Mesodermal cell (in vitro differentiated cells): ENCODE data around the gene SSH2.
A peak's percentile ranks its signal among the peaks of the same experiment; 100 is the strongest.
"Not testable (repeated sequence)": the region's sequence is repeated elsewhere in the genome, so short reads cannot be mapped to it uniquely, and the experiment has no call there.

Experiments used
- H3K27ac ChIP-seq: 2 replicates; pipeline ENCODE4 v1.7.0; 2013; ENCODE audit warnings: mild to moderate bottlenecking, low read depth, low read length, moderate library complexity; ENCODE audit not compliant: severe bottlenecking
- H3K36me3 ChIP-seq: 2 replicates; pipeline ENCODE4 v1.7.1; 2013; ENCODE audit warnings: mild to moderate bottlenecking, low read length, moderate library complexity; ENCODE audit not compliant: control insufficient read depth, insufficient read depth
- H3K4me1 ChIP-seq: one replicate; pipeline ENCODE4 v1.7.1; 2013; ENCODE audit warnings: mild to moderate bottlenecking, low read length; ENCODE audit not compliant: insufficient read depth, control insufficient read depth, poor library complexity, severe bottlenecking
- H3K4me3 ChIP-seq: 2 replicates; pipeline ENCODE4 v1.7.0; 2013; ENCODE audit warnings: low read length, control low read depth, mild to moderate bottlenecking; ENCODE audit not compliant: insufficient read depth, poor library complexity, severe bottlenecking; ENCODE audit errors: extremely low read depth
- H3K9me3 ChIP-seq: 2 replicates; pipeline ENCODE4 v1.7.1; 2013; ENCODE audit warnings: mild to moderate bottlenecking, low read length, moderate library complexity; ENCODE audit not compliant: control insufficient read depth
- WGBS, 2 experiments: methylation state at CpG; one replicate each; pipeline ENCODE4 v1.1.5; 2013; ENCODE audit warnings: missing lambda C conversion rate in 2 of 2; ENCODE audit not compliant: insufficient coverage in 2 of 2; 5-methylcytosine and 5-hydroxymethylcytosine counted together

SSH2 gene

GRCh38 chr17:29665481-29665810, 264.6 kb downstream of the SSH2 start:
- Histone ChIP-seq H3K9me3 (no peaks in the 10 kb centered on the region), H3K4me3 (no peak overlapping the region), H3K36me3 (peaks cover 61% of the 10 kb centered on the region), H3K4me1 (peaks cover 5% of the 10 kb centered on the region), H3K27ac (no peak overlapping the region)
- WGBS, 2 experiments: no CpG with 5 or more reads among the region's 1 CpG

DNA sequence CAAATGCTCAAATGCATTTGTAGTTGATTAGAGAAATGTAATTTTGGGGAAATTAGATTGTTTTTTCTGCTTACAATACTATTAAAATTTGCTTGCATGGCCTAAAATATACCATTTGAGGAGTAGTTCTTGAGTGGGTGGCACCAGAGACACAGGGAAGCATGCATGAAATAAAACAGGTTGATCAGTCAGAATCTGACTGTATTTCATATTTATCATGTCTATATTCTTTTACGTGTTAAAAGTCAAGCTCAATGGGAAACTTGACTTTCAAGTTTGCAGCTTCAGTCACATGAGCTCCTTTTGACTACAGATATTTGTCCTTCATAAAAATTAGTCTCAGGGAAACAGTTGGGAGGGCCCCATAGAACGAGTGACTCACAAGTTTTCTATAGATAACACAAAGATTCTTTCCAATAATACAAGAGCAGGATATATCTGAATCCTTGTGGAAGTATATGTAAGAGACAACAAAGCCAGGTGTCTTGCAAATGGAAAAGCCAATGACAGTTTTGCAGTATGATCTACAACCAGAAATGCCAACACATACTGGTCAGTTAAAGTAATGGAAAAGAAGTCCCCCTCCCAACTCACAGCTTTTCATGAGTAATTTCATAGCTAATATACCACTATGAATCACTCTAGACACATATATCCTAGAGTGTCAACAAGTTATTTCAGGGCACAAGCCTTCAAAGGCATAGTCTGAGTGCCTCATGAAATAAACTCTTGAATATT, 265.1 kb downstream of the SSH2 start:
- H3K9me3 ChIP-seq: no peaks in the 10 kb centered on the region
- peaks cover 5% of the 10 kb centered on the region for H3K4me1 ChIP-seq
- 100% methylated on average over 1 of the region's 2 CpGs; no CpG with 5 or more reads in 1 of the 2 experiments for WGBS, 2 experiments
- H3K4me3 ChIP-seq: no peak overlapping the region
- H3K36me3 ChIP-seq: peaks cover 60% of the 10 kb centered on the region
- H3K27ac ChIP-seq: no peak overlapping the region

GRCh38 chr17:29663155-29663554, 266.9 kb downstream of the SSH2 start:
- Histone ChIP-seq H3K4me3 (no peak overlapping the region), H3K36me3 (peaks cover 50% of the 10 kb centered on the region), H3K4me1 (peaks cover 5% of the 10 kb centered on the region), H3K27ac (peak overlapping the region; percentile 71), H3K9me3 (no peaks in the 10 kb centered on the region)
- 40% methylated on average over 1 of the region's 1 CpG; no CpG with 5 or more reads in 1 of the 2 experiments for WGBS, 2 experiments

GRCh38 chr17:29661213-29661612, 268.8 kb downstream of the SSH2 start:
- WGBS, 2 experiments: 67 to 100% methylated on average over 1 of the region's 2 CpGs
- Histone ChIP-seq H3K36me3 (peaks cover 47% of the 10 kb centered on the region), H3K4me3 (no peak overlapping the region), H3K27ac (no peak overlapping the region), H3K9me3 (no peaks in the 10 kb centered on the region), H3K4me1 (peaks cover 5% of the 10 kb centered on the region)

GRCh38 chr17:29659155-29659554, 270.9 kb downstream of the SSH2 start:
- Histone ChIP-seq H3K27ac (no peak overlapping the region), H3K9me3 (no peaks in the 10 kb centered on the region), H3K4me3 (no peak overlapping the region), H3K4me1 (peaks cover 10% of the 10 kb centered on the region), H3K36me3 (peaks cover 52% of the 10 kb centered on the region)
- WGBS, 2 experiments: 100% methylated on average over 1 to 2 of the region's 2 CpGs

DNA sequence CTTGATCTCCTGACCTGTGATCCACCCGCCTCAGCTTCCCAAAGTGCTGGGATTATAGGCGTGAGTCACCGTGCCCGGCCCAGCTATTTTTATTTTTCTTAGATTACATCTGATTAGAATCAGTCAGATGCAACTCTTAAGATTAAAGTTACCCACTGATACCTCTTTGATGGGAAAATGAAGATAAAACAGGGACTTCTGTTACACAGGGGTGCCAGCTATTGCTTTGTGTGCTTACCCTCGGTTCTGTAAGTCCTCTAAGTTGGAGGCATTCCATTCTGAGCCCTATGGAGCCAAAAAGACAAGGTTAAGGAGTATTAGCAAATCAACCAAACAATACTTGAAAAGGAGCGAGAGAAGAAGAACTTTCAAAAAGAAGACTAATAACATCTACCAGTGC, 274.7 kb downstream of the SSH2 start:
- WGBS, 2 experiments: 80 to 100% methylated on average over 1 to 3 of the region's 6 CpGs
- no peak overlapping the region for H3K4me3 ChIP-seq
- no peak overlapping the region for H3K27ac ChIP-seq
- H3K36me3 ChIP-seq: peaks cover 63% of the 10 kb centered on the region
- H3K4me1 ChIP-seq: peaks cover 4% of the 10 kb centered on the region
- no peaks in the 10 kb centered on the region for H3K9me3 ChIP-seq

- no CpG with 5 or more reads among the region's 1 CpG for WGBS, 2 experiments
- no peak overlapping the region for H3K27ac ChIP-seq
- H3K9me3 ChIP-seq: no peaks in the 10 kb centered on the region
- H3K4me3 ChIP-seq: no peak overlapping the region
- peaks cover 65% of the 10 kb centered on the region for H3K36me3 ChIP-seq
- peaks cover 4% of the 10 kb centered on the region for H3K4me1 ChIP-seq
These were observed 275.9 kb downstream of the SSH2 start for GRCh38 chr17:29653995-29654714.

GRCh38 chr17:29652976-29653375, 277.1 kb downstream of the SSH2 start:
- H3K27ac ChIP-seq: no peak overlapping the region
- H3K4me3 ChIP-seq: no peak overlapping the region
- H3K4me1 ChIP-seq: peaks cover 4% of the 10 kb centered on the region
- H3K36me3 ChIP-seq: peaks cover 68% of the 10 kb centered on the region
- no peaks in the 10 kb centered on the region for H3K9me3 ChIP-seq

GRCh38 chr17:29651913-29652312, 278.1 kb downstream of the SSH2 start:
- 98 to 100% methylated on average over 3 to 6 of the region's 7 CpGs for WGBS, 2 experiments

GRCh38 chr17:29650396-29650795, 279.6 kb downstream of the SSH2 start:
- H3K4me3 ChIP-seq: no peak overlapping the region
- H3K4me1 ChIP-seq: peaks cover 4% of the 10 kb centered on the region
- no peaks in the 10 kb centered on the region for H3K9me3 ChIP-seq
- peaks cover 73% of the 10 kb centered on the region for H3K36me3 ChIP-seq
- 100% methylated on average over 3 of the region's 4 CpGs; no CpG with 5 or more reads in 1 of the 2 experiments for WGBS, 2 experiments
- no peak overlapping the region for H3K27ac ChIP-seq

More at GRCh38 chr17:29651913-29652312, 278.1 kb downstream of the SSH2 start:
- not testable (repeated sequence) for H3K4me3 ChIP-seq, H3K27ac ChIP-seq, H3K9me3 ChIP-seq, H3K4me1 ChIP-seq
- peaks cover 72% of the 10 kb centered on the region for H3K36me3 ChIP-seq

DNA sequence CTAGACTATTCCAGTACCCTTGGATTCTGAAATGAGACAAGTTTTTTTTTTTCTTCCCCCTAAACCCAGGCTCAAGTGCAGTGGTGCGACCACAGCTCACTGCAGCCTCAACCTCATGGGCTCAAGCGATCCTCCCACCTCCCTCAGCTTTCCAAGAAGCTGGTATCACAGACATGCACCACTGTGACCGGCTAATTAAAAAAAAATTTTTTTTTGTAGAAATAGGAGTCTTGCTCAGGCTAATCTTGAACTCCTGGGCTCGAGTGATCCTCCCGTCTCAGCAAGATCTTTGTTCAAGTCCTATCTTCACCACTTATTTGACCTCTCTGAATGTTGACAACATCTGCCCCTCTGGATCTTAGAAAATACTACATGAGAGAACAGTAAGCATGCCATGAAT, 280.7 kb downstream of the SSH2 start:
- 92% methylated on average over 2 of the region's 5 CpGs; no CpG with 5 or more reads in 1 of the 2 experiments for WGBS, 2 experiments
- H3K27ac ChIP-seq: no peak overlapping the region
- peaks cover 2% of the 10 kb centered on the region for H3K4me1 ChIP-seq
- no peak overlapping the region for H3K4me3 ChIP-seq
- H3K36me3 ChIP-seq: peaks cover 70% of the 10 kb centered on the region
- no peaks in the 10 kb centered on the region for H3K9me3 ChIP-seq
